ENCODE measurements around the gene OPA3. TPM values are rescaled to one million over a fixed set of nuclear protein-coding genes. Genes with fewer than 3 reads are reported as not detected.
A peak's percentile ranks its signal among the peaks of the same experiment; 100 is the strongest.
"Not testable (repeated sequence)": the region's sequence is repeated elsewhere in the genome, so short reads cannot be mapped to it uniquely, and the experiment has no call there.

OPA3 gene
- total RNA-seq: 1 to 10 TPM; 3.9 to 5.8 TPM
- polyA plus RNA-seq (ENCODE audit: insufficient read length in 2 of 2): 10 to 100 TPM in 1 of 2 donors, 1 to 10 TPM in 1; 9.3 to 11.0 TPM
- long read RNA-seq, donor 1, full-length matches to known transcripts: 7 of 7 reads
- long read RNA-seq, donor 1, partial matches to known transcripts: 0 of 7 reads
- long read RNA-seq, donor 1, other reads (novel, unspliced or antisense): 0 of 7 reads
- long read RNA-seq, donor 2, full-length matches to known transcripts: 2 of 2 reads
- long read RNA-seq, donor 2, partial matches to known transcripts: 0 of 2 reads
- long read RNA-seq, donor 2, other reads (novel, unspliced or antisense): 0 of 2 reads
- long read RNA-seq, donor 3, full-length matches to known transcripts: 1 of 1 reads
- long read RNA-seq, donor 3, partial matches to known transcripts: 0 of 1 reads
- long read RNA-seq, donor 3, other reads (novel, unspliced or antisense): 0 of 1 reads
- long read RNA-seq, donor 4, full-length matches to known transcripts: 4 of 4 reads
- long read RNA-seq, donor 4, partial matches to known transcripts: 0 of 4 reads
- long read RNA-seq, donor 4, other reads (novel, unspliced or antisense): 0 of 4 reads

GRCh38 chr19:45584332-45585157 lies at the start of gene OPA3:
OPA3 (minus strand) TSS chr19:45584802; CDS start chr19:45584764, 38 bp downstream.
- Histone ChIP-seq H3K4me3 (ENCODE audit: low read depth, low read length) (peak within 1 kb of the TSS; percentile 92), H3K27ac (ENCODE audit: low read depth, low read length) (peak within 1 kb of the TSS; percentile 99), H3K9me3 (ENCODE audit: control insufficient read depth, insufficient read depth, low read length) (no peaks in the 10 kb centered on the region), H3K36me3 (ENCODE audit: control insufficient read depth, insufficient read depth, low read length) (no peaks in the 10 kb centered on the region), H3K27me3 (ENCODE audit: control insufficient read depth, insufficient read depth, low read length) (no peaks in the 10 kb centered on the region), H3K4me1 (ENCODE audit: control insufficient read depth, insufficient read depth, low read length) (peaks cover 14% of the 10 kb centered on the region)
- under 1% methylated on average over 56 of the region's 63 CpGs for WGBS (ENCODE audit: insufficient coverage)
- DNase-seq (ENCODE audit: low read depth in 4 of 6, low spot score in 6 of 6): peak; percentile 100

GRCh38 chr19:45632468-45633196 lies 48.0 kb upstream of the OPA3 start:
- Histone ChIP-seq H3K4me1 (ENCODE audit: control insufficient read depth, insufficient read depth, low read length) (peaks cover 8% of the 10 kb centered on the region), H3K36me3 (ENCODE audit: control insufficient read depth, insufficient read depth, low read length) (peaks cover 59% of the 10 kb centered on the region), H3K9me3 (ENCODE audit: control insufficient read depth, insufficient read depth, low read length) (no peaks in the 10 kb centered on the region), H3K27me3 (ENCODE audit: control insufficient read depth, insufficient read depth, low read length) (no peaks in the 10 kb centered on the region), H3K27ac (ENCODE audit: low read depth, low read length) (no peak overlapping the region), H3K4me3 (ENCODE audit: low read depth, low read length) (no peak overlapping the region)
- WGBS (ENCODE audit: insufficient coverage): 18% methylated on average over 14 of the region's 27 CpGs
- peak in 2 of 6 donors; percentile 41 to 63 for DNase-seq (ENCODE audit: low read depth in 4 of 6, low spot score in 6 of 6)

DNA sequence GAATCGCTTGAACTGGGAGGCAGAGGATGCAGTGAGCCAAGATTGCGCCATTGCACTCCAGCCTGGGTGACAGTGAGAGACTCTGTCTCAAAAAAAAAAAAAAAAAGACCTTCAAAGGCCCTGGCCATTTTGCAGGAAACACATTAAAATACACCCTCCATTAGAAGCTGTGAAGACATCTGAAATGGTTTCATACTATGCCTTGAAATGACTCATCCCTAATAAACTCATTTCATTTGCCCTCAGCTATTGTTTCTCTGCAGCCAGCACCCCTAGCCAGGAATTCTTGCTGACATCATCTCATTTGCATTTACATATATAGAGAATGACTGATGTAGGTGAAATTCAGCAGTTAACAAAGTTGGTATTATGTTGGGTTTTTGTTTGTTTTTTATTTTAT lies 45.9 kb upstream of the OPA3 start:
- WGBS (ENCODE audit: insufficient coverage): 100% methylated on average over 2 of the region's 2 CpGs
- Histone ChIP-seq H3K27me3 (ENCODE audit: control insufficient read depth, insufficient read depth, low read length) (no peaks in the 10 kb centered on the region), H3K27ac (ENCODE audit: low read depth, low read length) (no peak overlapping the region), H3K4me3 (ENCODE audit: low read depth, low read length) (no peak overlapping the region), H3K9me3 (ENCODE audit: control insufficient read depth, insufficient read depth, low read length) (no peaks in the 10 kb centered on the region), H3K4me1 (ENCODE audit: control insufficient read depth, insufficient read depth, low read length) (peaks cover 8% of the 10 kb centered on the region), H3K36me3 (ENCODE audit: control insufficient read depth, insufficient read depth, low read length) (peaks cover 73% of the 10 kb centered on the region)
- DNase-seq (ENCODE audit: low read depth in 4 of 6, low spot score in 6 of 6): no peak

GRCh38 chr19:45629704-45630103 lies 45.1 kb upstream of the OPA3 start:
- H3K4me3 ChIP-seq (ENCODE audit: low read depth, low read length): no peak overlapping the region
- H3K27me3 ChIP-seq (ENCODE audit: control insufficient read depth, insufficient read depth, low read length): no peaks in the 10 kb centered on the region
- WGBS (ENCODE audit: insufficient coverage): 90% methylated on average over 2 of the region's 4 CpGs
- no peak for DNase-seq (ENCODE audit: low read depth in 4 of 6, low spot score in 6 of 6)
- H3K9me3 ChIP-seq (ENCODE audit: control insufficient read depth, insufficient read depth, low read length): no peaks in the 10 kb centered on the region
- H3K36me3 ChIP-seq (ENCODE audit: control insufficient read depth, insufficient read depth, low read length): peaks cover 80% of the 10 kb centered on the region
- H3K27ac ChIP-seq (ENCODE audit: low read depth, low read length): no peak overlapping the region
- peaks cover 8% of the 10 kb centered on the region for H3K4me1 ChIP-seq (ENCODE audit: control insufficient read depth, insufficient read depth, low read length)

GRCh38 chr19:45628219-45628618 lies 43.6 kb upstream of the OPA3 start:
- H3K9me3 ChIP-seq (ENCODE audit: control insufficient read depth, insufficient read depth, low read length); H3K27me3 ChIP-seq (ENCODE audit: control insufficient read depth, insufficient read depth, low read length); DNase-seq (ENCODE audit: low read depth in 4 of 6, low spot score in 6 of 6); H3K27ac ChIP-seq (ENCODE audit: low read depth, low read length); H3K4me1 ChIP-seq (ENCODE audit: control insufficient read depth, insufficient read depth, low read length); H3K4me3 ChIP-seq (ENCODE audit: low read depth, low read length): not testable (repeated sequence)
- WGBS (ENCODE audit: insufficient coverage): 93% methylated on average over 3 of the region's 7 CpGs
- peaks cover 80% of the 10 kb centered on the region for H3K36me3 ChIP-seq (ENCODE audit: control insufficient read depth, insufficient read depth, low read length)

DNA sequence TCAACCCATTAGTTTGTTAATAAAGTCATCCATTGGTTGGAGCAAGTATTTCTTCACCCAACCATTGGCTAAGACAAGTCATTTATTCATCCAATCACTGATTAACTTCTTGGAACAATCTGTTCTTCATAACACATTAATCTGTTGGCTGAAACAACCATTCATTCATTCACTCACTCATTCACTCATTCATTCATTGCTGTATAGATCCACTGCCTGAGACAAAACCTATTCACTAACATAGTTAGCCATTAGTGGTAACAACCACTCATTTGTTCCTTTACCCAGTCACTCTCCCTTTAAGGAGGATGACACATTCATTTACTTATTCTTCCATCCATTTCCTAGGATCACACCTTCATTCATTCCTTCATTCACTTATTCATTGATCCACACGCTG lies 39.4 kb upstream of the OPA3 start:
- peaks cover 83% of the 10 kb centered on the region for H3K36me3 ChIP-seq (ENCODE audit: control insufficient read depth, insufficient read depth, low read length)

DNA sequence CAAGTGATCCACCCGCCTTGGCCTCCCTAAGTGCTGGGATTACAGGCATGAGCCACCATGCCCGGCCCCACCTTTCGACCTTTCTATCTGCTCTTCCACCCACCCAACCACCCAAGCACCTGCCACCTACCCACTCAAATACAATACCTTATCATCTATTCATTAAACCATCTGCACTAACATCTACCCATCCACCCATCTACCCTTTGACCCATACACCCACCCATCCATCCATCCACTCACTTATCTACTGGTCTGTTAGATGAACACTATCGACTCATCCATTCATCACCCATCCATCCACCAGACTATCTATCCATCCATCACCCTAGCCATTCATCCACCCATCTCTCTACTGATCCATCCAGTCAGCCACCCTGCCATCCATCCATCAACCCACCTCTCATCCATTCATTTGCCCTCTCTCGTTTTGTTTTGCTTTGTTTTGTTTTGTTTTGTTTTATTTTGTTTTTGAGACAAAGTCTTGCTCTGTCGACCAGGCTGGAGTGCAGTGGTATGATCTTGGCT lies 37.4 kb upstream of the OPA3 start:
- H3K27ac ChIP-seq (ENCODE audit: low read depth, low read length): no peak overlapping the region
- WGBS (ENCODE audit: insufficient coverage): 92% methylated on average over 5 of the region's 6 CpGs
- DNase-seq (ENCODE audit: low read depth in 4 of 6, low spot score in 6 of 6): no peak
- H3K9me3 ChIP-seq (ENCODE audit: control insufficient read depth, insufficient read depth, low read length): no peaks in the 10 kb centered on the region
- H3K36me3 ChIP-seq (ENCODE audit: control insufficient read depth, insufficient read depth, low read length): peaks cover 82% of the 10 kb centered on the region
- no peaks in the 10 kb centered on the region for H3K4me1 ChIP-seq (ENCODE audit: control insufficient read depth, insufficient read depth, low read length)
- H3K4me3 ChIP-seq (ENCODE audit: low read depth, low read length): no peak overlapping the region
- H3K27me3 ChIP-seq (ENCODE audit: control insufficient read depth, insufficient read depth, low read length): no peaks in the 10 kb centered on the region

More for the DNA sequence above, 39.4 kb upstream of the OPA3 start:
- DNase-seq (ENCODE audit: low read depth in 4 of 6, low spot score in 6 of 6): no peak
- Histone ChIP-seq H3K27me3 (ENCODE audit: control insufficient read depth, insufficient read depth, low read length) (no peaks in the 10 kb centered on the region), H3K4me3 (ENCODE audit: low read depth, low read length) (no peak overlapping the region), H3K4me1 (ENCODE audit: control insufficient read depth, insufficient read depth, low read length) (no peaks in the 10 kb centered on the region), H3K9me3 (ENCODE audit: control insufficient read depth, insufficient read depth, low read length) (no peaks in the 10 kb centered on the region), H3K27ac (ENCODE audit: low read depth, low read length) (no peak overlapping the region)
- WGBS (ENCODE audit: insufficient coverage): 91% methylated on average over 1 of the region's 1 CpG

DNA sequence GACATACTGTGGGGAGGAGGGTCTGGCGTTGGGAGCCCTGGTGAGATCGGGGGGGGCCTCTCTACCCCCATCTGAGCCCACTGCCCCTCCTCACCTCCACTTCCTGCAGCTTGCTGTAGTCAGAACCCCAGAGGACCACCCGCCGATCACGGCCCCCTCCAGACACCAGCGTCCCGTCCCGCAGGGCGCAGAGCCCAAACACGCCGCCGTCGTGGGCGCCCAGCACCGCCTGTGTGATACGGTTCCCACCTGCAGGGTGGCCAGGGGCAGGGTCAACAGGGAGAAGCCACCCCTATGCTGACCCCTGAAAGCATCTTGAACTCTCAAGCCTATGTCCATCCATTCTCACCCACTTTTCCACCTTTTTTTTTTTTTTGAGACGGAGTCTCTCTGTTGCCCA lies 36.8 kb upstream of the OPA3 start:
- WGBS (ENCODE audit: insufficient coverage): 83% methylated on average over 14 of the region's 17 CpGs
- no peaks in the 10 kb centered on the region for H3K9me3 ChIP-seq (ENCODE audit: control insufficient read depth, insufficient read depth, low read length)
- peaks cover 82% of the 10 kb centered on the region for H3K36me3 ChIP-seq (ENCODE audit: control insufficient read depth, insufficient read depth, low read length)
- H3K4me1 ChIP-seq (ENCODE audit: control insufficient read depth, insufficient read depth, low read length): peaks cover 4% of the 10 kb centered on the region
- H3K27ac ChIP-seq (ENCODE audit: low read depth, low read length): no peak overlapping the region
- no peak overlapping the region for H3K4me3 ChIP-seq (ENCODE audit: low read depth, low read length)
- no peak for DNase-seq (ENCODE audit: low read depth in 4 of 6, low spot score in 6 of 6)
- H3K27me3 ChIP-seq (ENCODE audit: control insufficient read depth, insufficient read depth, low read length): no peaks in the 10 kb centered on the region

- no peak for DNase-seq (ENCODE audit: low read depth in 4 of 6, low spot score in 6 of 6)
- Histone ChIP-seq H3K36me3 (ENCODE audit: control insufficient read depth, insufficient read depth, low read length) (peaks cover 84% of the 10 kb centered on the region), H3K9me3 (ENCODE audit: control insufficient read depth, insufficient read depth, low read length) (no peaks in the 10 kb centered on the region), H3K27me3 (ENCODE audit: control insufficient read depth, insufficient read depth, low read length) (no peaks in the 10 kb centered on the region), H3K4me3 (ENCODE audit: low read depth, low read length) (peak overlapping the region; percentile 21), H3K27ac (ENCODE audit: low read depth, low read length) (no peak overlapping the region), H3K4me1 (ENCODE audit: control insufficient read depth, insufficient read depth, low read length) (peaks cover 13% of the 10 kb centered on the region)
- WGBS (ENCODE audit: insufficient coverage): 57% methylated on average over 10 of the region's 10 CpGs
Observed at GRCh38 chr19:45616704-45617017, 32.1 kb upstream of the OPA3 start.

Data from spinal cord (tissue), 10 donors.